Skeletal muscle tissue (tissue), 4 donors: ENCODE results near the gene DOK7. TPM values are rescaled to one million over a fixed set of nuclear protein-coding genes. Genes with fewer than 3 reads are reported as not detected.
"Not testable (repeated sequence)": the region's sequence is repeated elsewhere in the genome, so short reads cannot be mapped to it uniquely, and the experiment has no call there.

Experiments used
- H3K27ac ChIP-seq: one replicate; pipeline ENCODE4 v1.7.0; 2013; ENCODE audit warnings: mild to moderate bottlenecking, low read depth, low read length, inconsistent platforms
- H3K27me3 ChIP-seq, 3 donors: one replicate each; pipeline ENCODE4 v1.7.0; 2013; ENCODE audit warnings: low read length in 3 of 3; ENCODE audit not compliant: control insufficient read depth in 3 of 3, insufficient read depth in 3 of 3
- H3K36me3 ChIP-seq, 3 donors: one replicate each; pipeline ENCODE4 v1.7.0; 2013; ENCODE audit warnings: low read length in 3 of 3; ENCODE audit not compliant: control insufficient read depth in 3 of 3, insufficient read depth in 3 of 3
- H3K4me1 ChIP-seq, 3 donors: one replicate each; pipeline ENCODE4 v1.7.0; 2013; ENCODE audit warnings: low read length in 3 of 3, mild to moderate bottlenecking in 3 of 3; ENCODE audit not compliant: control insufficient read depth in 3 of 3, insufficient read depth in 3 of 3
- H3K4me3 ChIP-seq, 3 donors: one replicate each; pipeline ENCODE4 v1.7.0; 2013; ENCODE audit warnings: low read length in 3 of 3
- H3K9ac ChIP-seq, 3 donors: one replicate each; pipeline ENCODE4 v1.7.0; 2013; ENCODE audit warnings: low read length in 3 of 3, mild to moderate bottlenecking in 3 of 3, moderate library complexity in 2 of 3, low read depth in 1 of 3
- H3K9me3 ChIP-seq, 3 donors: one replicate each; pipeline ENCODE4 v1.7.0; 2013; ENCODE audit warnings: low read length in 3 of 3; ENCODE audit not compliant: control insufficient read depth in 3 of 3
- total RNA-seq: library from RNA; depleted of rRNA; stranded (reverse); fragments of >200 nt; gene quantifications from one replicate; pipeline ENCODE4 v1.2.3, GENCODE V29; 2014
- donor health status: Osteomylitis.

The DOK7 gene
- total RNA-seq, 1 donor from 2014 or later: 9.9 TPM

GRCh38 chr4:3447431-3448395 is 15.4 kb upstream of the DOK7 start:
- H3K9me3 ChIP-seq: no peaks in the 10 kb centered on the region
- H3K4me1 ChIP-seq: peaks cover 2 to 7% (median 3%) of the 10 kb centered on the region in 3 donors
- H3K27ac ChIP-seq: no peak overlapping the region
- H3K4me3 ChIP-seq: no peak overlapping the region
- no peak overlapping the region for H3K9ac ChIP-seq
- no peaks in the 10 kb centered on the region for H3K36me3 ChIP-seq
- peaks cover 0 to 5% (median 0%) of the 10 kb centered on the region in 3 donors for H3K27me3 ChIP-seq

GRCh38 chr4:3449047-3449573 is 14.0 kb upstream of the DOK7 start:
- no peak overlapping the region for H3K9ac ChIP-seq
- H3K27ac ChIP-seq: no peak overlapping the region

GRCh38 chr4:3449574-3450534 is 13.3 kb upstream of the DOK7 start:
- H3K9ac ChIP-seq: no peak overlapping the region
- H3K4me3 ChIP-seq: no peak overlapping the region
- H3K36me3 ChIP-seq: no peaks in the 10 kb centered on the region
- no peak overlapping the region for H3K27ac ChIP-seq
- peaks cover 0 to 5% (median 0%) of the 10 kb centered on the region in 3 donors for H3K27me3 ChIP-seq
- no peaks in the 10 kb centered on the region for H3K9me3 ChIP-seq
- H3K4me1 ChIP-seq: peaks cover 2 to 7% (median 3%) of the 10 kb centered on the region in 3 donors

More at GRCh38 chr4:3449047-3449573, 14.0 kb upstream of the DOK7 start:
- H3K4me1 ChIP-seq: peaks cover 2 to 7% (median 3%) of the 10 kb centered on the region in 3 donors
- peaks cover 0 to 5% (median 0%) of the 10 kb centered on the region in 3 donors for H3K27me3 ChIP-seq
- H3K9me3 ChIP-seq: no peaks in the 10 kb centered on the region
- H3K36me3 ChIP-seq: no peaks in the 10 kb centered on the region
- no peak overlapping the region for H3K4me3 ChIP-seq

- H3K36me3 ChIP-seq: no peaks in the 10 kb centered on the region
- no peaks in the 10 kb centered on the region for H3K9me3 ChIP-seq
- H3K4me1 ChIP-seq: peaks cover 2 to 7% (median 3%) of the 10 kb centered on the region in 3 donors
- peaks cover 0 to 5% (median 0%) of the 10 kb centered on the region in 3 donors for H3K27me3 ChIP-seq
- H3K27ac ChIP-seq: no peak overlapping the region
- no peak overlapping the region for H3K9ac ChIP-seq
- no peak overlapping the region for H3K4me3 ChIP-seq
These were observed 12.5 kb upstream of the DOK7 start for GRCh38 chr4:3450643-3451042.

- Histone ChIP-seq H3K4me3 (no peak overlapping the region), H3K27ac (no peak overlapping the region), H3K9me3 (no peaks in the 10 kb centered on the region), H3K4me1 (peaks cover 2 to 7% (median 3%) of the 10 kb centered on the region in 3 donors), H3K27me3 (peaks cover 0 to 5% (median 0%) of the 10 kb centered on the region in 3 donors), H3K9ac (no peak overlapping the region), H3K36me3 (no peaks in the 10 kb centered on the region)
These were observed 11.2 kb upstream of the DOK7 start for GRCh38 chr4:3451956-3452355.

- Histone ChIP-seq H3K9ac (no peak overlapping the region), H3K4me1 (peaks cover 2 to 7% (median 3%) of the 10 kb centered on the region in 3 donors), H3K9me3 (no peaks in the 10 kb centered on the region), H3K27me3 (peaks cover 0 to 5% (median 0%) of the 10 kb centered on the region in 3 donors), H3K36me3 (no peaks in the 10 kb centered on the region), H3K4me3 (no peak overlapping the region), H3K27ac (no peak overlapping the region)
These were observed 10.7 kb upstream of the DOK7 start for GRCh38 chr4:3452376-3452775.

GRCh38 chr4:3455596-3455995 is 7.5 kb upstream of the DOK7 start:
- not testable (repeated sequence) for H3K36me3 ChIP-seq, H3K27ac ChIP-seq, H3K9ac ChIP-seq, H3K9me3 ChIP-seq, H3K27me3 ChIP-seq, H3K4me3 ChIP-seq
- H3K4me1 ChIP-seq: peaks cover 5 to 12% (median 8%) of the 10 kb centered on the region in 3 donors

GRCh38 chr4:3458371-3458770 is 4.7 kb upstream of the DOK7 start:
- H3K36me3 ChIP-seq: no peaks in the 10 kb centered on the region
- H3K9ac ChIP-seq: no peak overlapping the region
- H3K27ac ChIP-seq: no peak overlapping the region

GRCh38 chr4:3459156-3459555 is 4.0 kb upstream of the DOK7 start:
- not testable (repeated sequence) for H3K27ac ChIP-seq, H3K36me3 ChIP-seq, H3K9ac ChIP-seq, H3K27me3 ChIP-seq, H3K4me3 ChIP-seq, H3K9me3 ChIP-seq
- H3K4me1 ChIP-seq: peaks cover 23 to 34% (median 28%) of the 10 kb centered on the region in 3 donors

More at GRCh38 chr4:3458371-3458770, 4.7 kb upstream of the DOK7 start:
- Histone ChIP-seq H3K27me3 (peaks cover 0 to 3% (median 0%) of the 10 kb centered on the region in 3 donors), H3K9me3 (no peaks in the 10 kb centered on the region), H3K4me1 (peaks cover 23 to 28% (median 27%) of the 10 kb centered on the region in 3 donors), H3K4me3 (no peak overlapping the region)
